Thymus (tissue), 11 donors: Measurements from ENCODE around the gene ADAMTSL3. TPM values are rescaled to one million over a fixed set of nuclear protein-coding genes. Genes with fewer than 3 reads are reported as not detected.

ENCODE experiments used
- DNase-seq, 9 donors: peaks; one replicate each; pipeline ENCODE4 v3.0.0-alpha.2; 2013; ENCODE audit warnings: low spot score in 9 of 9, low read depth in 6 of 9, missing footprints in 1 of 9
- H3K27ac ChIP-seq, 2 donors: one replicate each; pipeline ENCODE4 v1.5.1; 2013; ENCODE audit warnings: control low read depth in 1 of 2, low read depth in 1 of 2, low read length in 1 of 2, mild to moderate bottlenecking in 1 of 2, moderate library complexity in 1 of 2
- H3K27me3 ChIP-seq, 2 donors: one replicate each; pipeline ENCODE4 v1.5.1; 2013; ENCODE audit warnings: low read length in 1 of 2; ENCODE audit not compliant: control insufficient read depth in 2 of 2, insufficient read depth in 1 of 2
- H3K36me3 ChIP-seq, 2 donors: one replicate each; pipeline ENCODE4 v1.5.1; 2013; ENCODE audit warnings: low read length in 1 of 2, mild to moderate bottlenecking in 1 of 2, moderate library complexity in 1 of 2; ENCODE audit not compliant: control insufficient read depth in 2 of 2, insufficient read depth in 2 of 2
- H3K4me1 ChIP-seq, 2 donors: one replicate each; pipeline ENCODE4 v1.5.1; 2013; ENCODE audit warnings: low read length in 2 of 2; ENCODE audit not compliant: control insufficient read depth in 2 of 2, insufficient read depth in 2 of 2
- H3K4me3 ChIP-seq, 2 donors: one replicate each; pipeline ENCODE4 v1.5.1; 2013; ENCODE audit warnings: low read length in 2 of 2, control low read depth in 1 of 2, mild to moderate bottlenecking in 1 of 2
- H3K9me3 ChIP-seq, 2 donors: one replicate each; pipeline ENCODE4 v1.5.1; 2013; ENCODE audit warnings: low read length in 1 of 2, mild to moderate bottlenecking in 1 of 2; ENCODE audit not compliant: control insufficient read depth in 2 of 2, insufficient read depth in 1 of 2
- WGBS: extraction: QIAGEN DNeasy Blood & Tissue Kit; methylation state at CpG from one replicate; pipeline ENCODE4 v1.1.7; 2013; 5-methylcytosine and 5-hydroxymethylcytosine counted together
- polyA plus RNA-seq: library from polyadenylated mRNA; stranded (reverse); fragments of 200-250 nt; gene quantifications from one replicate; pipeline ENCODE4 v1.2.3, GENCODE V29; 2013
- total RNA-seq: library from RNA; stranded (reverse); fragments of 120-200 nt; gene quantifications from one replicate; pipeline ENCODE4 v1.2.4, GENCODE V29; 2013
- donor health status: healthy.

Gene ADAMTSL3
- total and polyA plus RNA-seq, 2 donors, result 0.39 to 1.3 TPM

GRCh38 chr15:83815506-83815905 lies 161.6 kb downstream of the ADAMTSL3 start:
- H3K27ac ChIP-seq, result no peak overlapping the region
- WGBS, result 92% methylated on average over 2 of the region's 2 CpGs
- H3K36me3 ChIP-seq, result no peaks in the 10 kb centered on the region
- H3K27me3 ChIP-seq, result no peaks in the 10 kb centered on the region
- no peak overlapping the region for H3K4me3 ChIP-seq
- H3K9me3 ChIP-seq, result no peaks in the 10 kb centered on the region
- no peaks in the 10 kb centered on the region for H3K4me1 ChIP-seq
- no peak for DNase-seq

- 93% methylated on average over 8 of the region's 8 CpGs for WGBS
- no peak for DNase-seq
- no peaks in the 10 kb centered on the region for H3K9me3 ChIP-seq
- no peaks in the 10 kb centered on the region for H3K4me1 ChIP-seq
- no peak overlapping the region for H3K4me3 ChIP-seq
- no peaks in the 10 kb centered on the region for H3K27me3 ChIP-seq
- no peak overlapping the region for H3K27ac ChIP-seq
- no peaks in the 10 kb centered on the region for H3K36me3 ChIP-seq
Observed at GRCh38 chr15:83816124-83816883, 162.4 kb downstream of the ADAMTSL3 start.

GRCh38 chr15:83818591-83818990 lies 164.7 kb downstream of the ADAMTSL3 start:
- Histone ChIP-seq H3K4me1 (no peaks in the 10 kb centered on the region), H3K27me3 (no peaks in the 10 kb centered on the region), H3K27ac (no peak overlapping the region), H3K36me3 (no peaks in the 10 kb centered on the region), H3K9me3 (no peaks in the 10 kb centered on the region), H3K4me3 (no peak overlapping the region)
- WGBS, result 96% methylated on average over 8 of the region's 8 CpGs
- no peak for DNase-seq

GRCh38 chr15:83830381-83830780 lies 176.5 kb downstream of the ADAMTSL3 start:
- Histone ChIP-seq H3K9me3 (no peaks in the 10 kb centered on the region), H3K27ac (no peak overlapping the region), H3K4me3 (no peak overlapping the region), H3K36me3 (no peaks in the 10 kb centered on the region), H3K27me3 (no peaks in the 10 kb centered on the region), H3K4me1 (no peaks in the 10 kb centered on the region)
- 80% methylated on average over 4 of the region's 4 CpGs for WGBS
- DNase-seq, result no peak

- DNase-seq, result no peak
- Histone ChIP-seq H3K9me3 (no peaks in the 10 kb centered on the region), H3K4me3 (no peak overlapping the region), H3K4me1 (no peaks in the 10 kb centered on the region), H3K36me3 (no peaks in the 10 kb centered on the region), H3K27me3 (no peaks in the 10 kb centered on the region), H3K27ac (no peak overlapping the region)
- 82% methylated on average over 4 of the region's 4 CpGs for WGBS
Observed at GRCh38 chr15:83833569-83833968, 179.6 kb downstream of the ADAMTSL3 start.

- Histone ChIP-seq H3K36me3 (no peaks in the 10 kb centered on the region), H3K4me3 (no peak overlapping the region), H3K27ac (no peak overlapping the region), H3K27me3 (no peaks in the 10 kb centered on the region), H3K9me3 (no peaks in the 10 kb centered on the region), H3K4me1 (no peaks in the 10 kb centered on the region)
- no peak for DNase-seq
- WGBS, result 97% methylated on average over 1 of the region's 1 CpG
Observed at GRCh38 chr15:83835479-83835878, 181.6 kb downstream of the ADAMTSL3 start.

- Histone ChIP-seq H3K27me3 (no peaks in the 10 kb centered on the region), H3K4me3 (no peak overlapping the region), H3K4me1 (no peaks in the 10 kb centered on the region), H3K27ac (no peak overlapping the region), H3K9me3 (no peaks in the 10 kb centered on the region), H3K36me3 (no peaks in the 10 kb centered on the region)
- DNase-seq, result peak in 1 of 9 donors; percentile 1
- WGBS, result 25% methylated on average over 8 of the region's 8 CpGs
Observed at GRCh38 chr15:83837945-83838571, 184.1 kb downstream of the ADAMTSL3 start.

- WGBS, result 95% methylated on average over 2 of the region's 2 CpGs
- H3K4me3 ChIP-seq, result no peak overlapping the region
- no peaks in the 10 kb centered on the region for H3K36me3 ChIP-seq
- no peak for DNase-seq
- no peak overlapping the region for H3K27ac ChIP-seq
- no peaks in the 10 kb centered on the region for H3K9me3 ChIP-seq
- no peaks in the 10 kb centered on the region for H3K27me3 ChIP-seq
- H3K4me1 ChIP-seq, result no peaks in the 10 kb centered on the region
Observed at GRCh38 chr15:83838763-83839162, 184.8 kb downstream of the ADAMTSL3 start.

GRCh38 chr15:83842281-83842680 lies 188.4 kb downstream of the ADAMTSL3 start:
- WGBS, result 66% methylated on average over 6 of the region's 6 CpGs
- Histone ChIP-seq H3K27me3 (no peaks in the 10 kb centered on the region), H3K27ac (no peak overlapping the region), H3K9me3 (no peaks in the 10 kb centered on the region), H3K4me3 (no peak overlapping the region), H3K4me1 (no peaks in the 10 kb centered on the region), H3K36me3 (no peaks in the 10 kb centered on the region)
- DNase-seq, result no peak
